Measurements from ENCODE around the gene HSD11B1L. TPM values are rescaled to one million over a fixed set of nuclear protein-coding genes. Genes with fewer than 3 reads are reported as not detected.
A peak's percentile ranks its signal among the peaks of the same experiment; 100 is the strongest.

Gene HSD11B1L
- total and polyA plus RNA-seq, 12 donors, result 3.4 to 40.5 (median 14.7) TPM

DNA sequence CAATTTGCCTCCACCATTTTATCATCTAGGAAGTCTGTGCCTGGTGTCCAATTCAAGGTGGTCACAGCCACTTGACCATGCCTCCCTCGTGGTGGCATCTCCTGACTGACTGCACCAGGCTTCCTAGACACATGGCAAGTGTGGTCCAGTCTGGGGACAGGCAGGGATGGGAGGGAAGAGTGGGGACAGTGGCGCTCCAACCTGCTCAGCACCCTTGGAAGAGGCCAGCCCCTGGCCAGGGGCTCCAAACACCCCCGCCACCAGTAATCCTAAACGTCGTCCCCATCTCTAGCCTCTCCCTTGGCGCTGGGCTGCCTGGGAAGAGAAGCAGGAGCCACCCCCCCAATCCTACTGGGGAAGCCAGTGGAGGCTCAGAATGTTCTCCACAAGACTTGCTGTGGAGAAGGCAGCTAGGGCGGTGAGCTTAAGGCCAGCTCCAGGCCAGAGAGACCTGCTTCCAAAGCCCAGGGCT lies 11.9 kb downstream of the HSD11B1L start:
- Histone ChIP-seq H3K4me3 (no peak overlapping the region), H3K27ac (peak overlapping the region; percentile 6 to 95 (median 93)), H3K9me3 (replicated peaks in 1 of 3) (no peaks in the 10 kb centered on the region), H3K4me1 (replicated peaks in 1 of 2) (peaks cover 12 to 22% of the 10 kb centered on the region in 2 donors), H3K36me3 (replicated peaks in 1 of 2) (peaks cover 0 to 55% of the 10 kb centered on the region in 2 donors), H3K27me3 (no peaks in the 10 kb centered on the region)
- no peak for DNase-seq
- TF ChIP-seq, protein P1, sequence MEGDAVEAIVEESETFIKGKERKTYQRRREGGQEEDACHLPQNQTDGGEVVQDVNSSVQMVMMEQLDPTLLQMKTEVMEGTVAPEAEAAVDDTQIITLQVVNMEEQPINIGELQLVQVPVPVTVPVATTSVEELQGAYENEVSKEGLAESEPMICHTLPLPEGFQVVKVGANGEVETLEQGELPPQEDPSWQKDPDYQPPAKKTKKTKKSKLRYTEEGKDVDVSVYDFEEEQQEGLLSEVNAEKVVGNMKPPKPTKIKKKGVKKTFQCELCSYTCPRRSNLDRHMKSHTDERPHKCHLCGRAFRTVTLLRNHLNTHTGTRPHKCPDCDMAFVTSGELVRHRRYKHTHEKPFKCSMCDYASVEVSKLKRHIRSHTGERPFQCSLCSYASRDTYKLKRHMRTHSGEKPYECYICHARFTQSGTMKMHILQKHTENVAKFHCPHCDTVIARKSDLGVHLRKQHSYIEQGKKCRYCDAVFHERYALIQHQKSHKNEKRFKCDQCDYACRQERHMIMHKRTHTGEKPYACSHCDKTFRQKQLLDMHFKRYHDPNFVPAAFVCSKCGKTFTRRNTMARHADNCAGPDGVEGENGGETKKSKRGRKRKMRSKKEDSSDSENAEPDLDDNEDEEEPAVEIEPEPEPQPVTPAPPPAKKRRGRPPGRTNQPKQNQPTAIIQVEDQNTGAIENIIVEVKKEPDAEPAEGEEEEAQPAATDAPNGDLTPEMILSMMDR (IDR thresholded peaks at IDR 0.05), result no peak
- TF ChIP-seq POLR2A (IDR thresholded peaks at IDR 0.05), result no peak
- WGBS, 4 donors, result 11 to 68% (median 56%) methylated on average over 1 to 7 of the region's 7 CpGs
- intact Hi-C loops (cut with DNase I), result no loop called here

DNA sequence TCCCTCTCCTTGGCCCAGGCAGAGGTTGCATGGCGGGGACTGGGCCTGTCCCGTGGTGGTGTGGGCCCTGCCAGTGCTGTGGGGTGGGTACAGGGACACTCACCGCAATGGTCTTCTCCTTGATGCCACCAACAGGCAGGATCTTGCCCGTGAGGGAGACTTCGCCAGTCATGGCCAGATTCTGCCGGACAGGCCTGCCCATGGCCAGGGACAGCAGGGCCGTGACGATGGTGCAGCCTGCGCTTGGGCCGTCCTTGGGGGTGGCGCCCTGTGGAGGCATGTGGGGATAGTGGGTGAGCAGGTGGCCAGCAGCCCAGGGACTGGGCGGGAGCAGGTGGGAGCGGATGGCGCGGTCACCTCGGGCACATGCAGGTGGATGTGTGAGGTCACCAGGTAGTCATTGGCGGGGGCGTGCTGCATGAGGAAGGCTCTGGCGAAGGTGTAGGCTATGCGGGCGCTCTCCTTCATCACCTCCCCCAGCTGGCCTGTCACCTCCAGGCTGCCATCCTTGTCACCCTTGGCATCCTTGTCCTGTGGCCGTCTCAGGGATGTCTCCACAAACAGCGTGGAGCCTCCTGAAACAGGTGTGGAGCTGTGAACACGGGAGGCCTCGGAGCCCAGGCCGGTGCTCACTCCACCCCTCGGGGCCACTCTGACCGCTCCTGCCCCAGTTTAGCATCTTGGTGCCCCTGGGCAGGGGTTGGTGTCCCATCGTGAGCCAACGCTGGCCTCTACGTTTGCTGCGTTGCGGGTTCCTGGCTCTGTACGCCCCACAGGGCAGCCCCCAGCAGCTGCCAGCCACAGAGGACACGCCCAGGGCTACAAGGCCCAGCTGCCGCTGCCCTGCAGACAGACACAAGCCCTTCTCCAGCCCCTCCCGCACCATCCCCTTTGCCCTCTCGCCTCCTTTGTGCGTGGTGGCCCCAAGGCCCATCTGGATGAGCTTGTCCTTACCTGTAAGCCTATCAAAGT lies 12.7 kb downstream of the HSD11B1L start:
- 62 to 72% (median 66%) methylated on average over 28 to 39 of the region's 39 CpGs for WGBS, 4 donors
- Histone ChIP-seq H3K27me3 (no peaks in the 10 kb centered on the region), H3K4me1 (replicated peaks in 1 of 2) (peaks cover 14 to 29% of the 10 kb centered on the region in 2 donors), H3K4me3 (no peak overlapping the region), H3K27ac (peak overlapping the region in 4 of 5 donors; percentile 6 to 95 (median 92)), H3K36me3 (replicated peaks in 1 of 2) (peaks cover 0 to 60% of the 10 kb centered on the region in 2 donors), H3K9me3 (replicated peaks in 1 of 3) (no peaks in the 10 kb centered on the region)
- intact Hi-C loops (cut with DNase I), result no loop called here
- TF ChIP-seq POLR2A (IDR thresholded peaks at IDR 0.05), result no peak
- peak in 4 of 7 donors; percentile 54 to 69 (median 66) for DNase-seq

DNA sequence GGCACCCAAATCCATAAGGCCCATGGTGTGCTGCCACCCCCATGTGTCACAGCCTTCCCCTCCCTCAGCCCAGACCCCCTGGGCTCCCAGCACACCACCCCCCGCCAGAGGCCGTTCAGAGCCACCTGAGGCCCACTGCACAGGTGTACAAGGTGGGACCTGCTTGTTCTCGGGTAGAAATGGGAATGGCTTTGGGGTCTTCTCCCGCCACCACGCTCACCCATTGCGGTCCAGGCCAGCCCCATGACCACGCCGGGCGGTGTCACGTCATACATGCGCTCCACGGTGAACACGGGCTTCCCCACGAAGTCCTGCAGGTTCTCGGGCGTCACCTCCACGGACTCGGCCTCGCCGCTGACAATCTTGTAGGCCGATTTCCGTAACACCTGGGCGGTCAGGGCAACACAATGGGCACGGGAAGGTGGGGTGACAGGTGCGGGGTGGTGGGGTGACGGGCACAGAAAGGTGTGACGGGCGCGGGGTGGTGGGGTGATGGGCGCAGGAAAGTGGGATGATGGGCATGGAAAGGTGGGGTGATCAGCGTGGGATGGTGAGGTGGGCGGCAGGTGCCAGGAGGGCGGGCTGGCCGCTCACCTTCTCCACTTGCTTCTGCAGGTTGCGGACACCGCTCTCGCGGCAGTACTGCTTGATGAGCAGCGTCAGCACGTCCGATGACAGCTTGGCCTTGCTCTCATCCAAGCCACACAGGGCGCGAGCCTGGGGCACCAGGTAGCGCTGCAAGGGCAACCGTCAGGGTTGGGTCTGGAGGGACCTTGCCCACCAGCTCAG lies 13.5 kb downstream of the HSD11B1L start:
- TF ChIP-seq, protein P1 (IDR thresholded peaks at IDR 0.05), result no peak
- Histone ChIP-seq H3K9me3 (replicated peaks in 1 of 3) (no peaks in the 10 kb centered on the region), H3K4me1 (replicated peaks in 1 of 2) (peaks cover 14 to 29% of the 10 kb centered on the region in 2 donors), H3K27ac (peak overlapping the region in 2 of 5 donors; percentile 90 to 95), H3K4me3 (no peak overlapping the region), H3K36me3 (replicated peaks in 1 of 2) (peaks cover 0 to 68% of the 10 kb centered on the region in 2 donors), H3K27me3 (no peaks in the 10 kb centered on the region)
- intact Hi-C loops (cut with DNase I), result no loop called here
- WGBS, 4 donors, result 80 to 85% (median 82%) methylated on average over 38 to 45 of the region's 45 CpGs
- DNase-seq, result peak in 4 of 7 donors; percentile 32 to 59 (median 46)

DNA sequence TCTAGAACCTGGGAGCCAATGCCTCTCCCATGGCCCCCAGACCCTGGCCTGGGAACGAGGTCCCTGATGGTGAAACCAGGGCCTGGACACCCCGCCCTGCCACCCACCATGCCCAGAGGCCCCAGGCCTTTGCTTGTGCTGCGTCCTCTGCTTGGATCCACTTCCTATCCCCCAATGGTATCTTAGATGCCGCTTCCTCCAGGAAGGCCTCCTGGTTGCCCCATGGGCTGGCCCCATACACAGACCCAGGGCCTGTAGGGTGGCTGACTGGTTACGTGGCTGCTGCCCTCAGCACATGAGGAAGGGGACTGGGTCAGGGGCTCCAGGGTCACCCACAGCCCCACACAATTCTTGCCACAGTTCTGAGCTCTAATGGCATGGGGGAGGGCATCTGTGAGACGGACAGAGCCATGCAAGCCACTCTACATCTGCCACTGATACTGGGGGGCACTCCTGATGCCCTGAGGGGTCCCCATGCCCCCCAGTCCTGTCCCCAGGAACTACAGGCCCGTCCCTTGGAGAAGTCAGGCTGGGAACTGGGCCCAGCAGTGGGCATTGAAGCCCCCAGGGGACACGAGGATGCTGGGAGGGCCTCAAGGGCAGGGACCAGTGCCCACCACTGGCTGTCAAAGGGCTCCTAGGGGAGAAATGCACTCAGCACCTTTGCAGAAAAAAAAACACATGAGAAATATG lies 14.3 kb downstream of the HSD11B1L start:
- TF ChIP-seq POLR2A (IDR thresholded peaks at IDR 0.05), result no peak
- TF ChIP-seq, protein P1 (IDR thresholded peaks at IDR 0.05), result no peak
- Histone ChIP-seq H3K9me3 (replicated peaks in 1 of 3) (no peaks in the 10 kb centered on the region), H3K4me3 (no peak overlapping the region), H3K4me1 (replicated peaks in 1 of 2) (peaks cover 14 to 29% of the 10 kb centered on the region in 2 donors), H3K27ac (peak overlapping the region in 2 of 5 donors; percentile 34 to 90), H3K27me3 (no peaks in the 10 kb centered on the region), H3K36me3 (replicated peaks in 1 of 2) (peaks cover 0 to 74% of the 10 kb centered on the region in 2 donors)
- DNase-seq, result peak in 1 of 7 donors; percentile 23
- WGBS, 4 donors, result 83 to 87% (median 85%) methylated on average over 2 to 8 of the region's 8 CpGs
- intact Hi-C loops (cut with DNase I), result no loop called here

Measured in adrenal gland (tissue), 12 donors.